ENCODE measurements around the gene POLR2C.

- TF ChIP-seq CTCF (IDR thresholded peaks at IDR 0.05) = no peak
- no peak for TF ChIP-seq POLR2A (IDR thresholded peaks at IDR 0.05)
Observed at GRCh38 chr16:57413301-57413730, 49.2 kb upstream of the POLR2C start.
